NCI-H345 treated with DMSO at 0.1 percent for 48 hours (cell line): ENCODE data around the gene CNOT11.

ENCODE experiments used
- DNase-seq: peaks from one replicate; lab custom pipeline; 2025; ENCODE audit not compliant: unreplicated experiment; lab: John Stamatoyannopoulos, UW

Gene CNOT11

DNA sequence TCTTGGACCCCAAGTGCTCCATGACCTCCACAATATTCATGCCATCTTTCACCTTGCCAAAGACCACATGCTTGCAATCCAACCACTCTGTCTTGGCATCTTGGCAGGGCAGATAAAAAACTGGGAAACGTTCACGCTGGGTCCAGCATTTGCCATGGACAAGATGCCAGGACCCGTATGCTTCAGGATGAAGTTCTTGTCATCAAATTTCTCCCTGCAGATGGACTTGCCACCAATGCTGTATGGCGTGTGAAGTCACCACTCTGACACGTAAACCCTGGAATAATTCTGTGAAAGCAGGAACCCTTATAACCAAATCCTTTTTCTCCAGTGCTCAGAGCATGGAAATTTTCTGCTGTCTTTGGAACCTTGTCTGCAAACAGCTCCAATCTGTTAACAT, 21.5 kb downstream of the CNOT11 start:
- DNase-seq, result no peak

DNA sequence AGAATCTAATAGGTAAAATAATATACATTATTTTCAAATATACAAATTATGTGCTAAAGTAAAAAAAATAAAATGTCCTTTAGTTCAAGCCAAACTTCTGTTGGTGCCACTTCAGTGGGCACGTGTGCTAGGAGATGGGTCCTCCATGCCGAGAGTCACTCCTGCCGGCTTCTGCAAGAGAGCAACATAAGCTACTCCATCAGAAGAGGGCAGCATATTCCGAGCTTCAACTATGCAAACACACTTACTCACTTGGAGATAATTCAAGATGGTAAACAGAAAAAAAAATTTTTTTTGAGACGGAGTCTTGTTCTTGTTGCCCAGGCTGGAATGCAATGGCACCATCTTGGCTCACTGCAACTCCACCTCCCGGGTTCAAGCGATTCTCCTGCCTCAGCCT, 24.4 kb downstream of the CNOT11 start:
- no peak for DNase-seq

- DNase-seq, result no peak
These were observed 26.2 kb downstream of the CNOT11 start for GRCh38 chr2:101278925-101279324.

- DNase-seq, result no peak
These were observed 28.8 kb downstream of the CNOT11 start for GRCh38 chr2:101281482-101281881.

GRCh38 chr2:101282980-101283379, 30.3 kb downstream of the CNOT11 start:
- DNase-seq, result no peak

GRCh38 chr2:101286684-101287083, 34.0 kb downstream of the CNOT11 start:
- DNase-seq, result no peak

DNA sequence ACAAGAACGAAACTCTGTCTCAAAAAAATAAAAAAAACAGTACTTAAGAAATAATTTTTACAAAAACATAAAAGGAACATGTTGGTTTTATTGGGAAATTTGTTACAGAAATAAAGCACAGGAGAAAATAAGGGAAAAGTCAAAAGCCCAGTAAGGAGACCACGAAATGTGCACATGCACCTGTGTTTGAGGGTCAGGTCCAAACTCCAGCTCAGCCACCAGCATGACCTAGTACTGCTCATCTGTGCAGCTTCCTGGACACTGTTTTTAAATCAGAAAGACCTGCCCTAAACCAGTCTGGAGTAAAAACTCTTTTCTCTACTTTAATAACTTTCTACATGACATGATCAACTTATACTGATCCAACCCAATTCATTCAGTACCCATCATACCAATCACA, 34.6 kb downstream of the CNOT11 start:
- no peak for DNase-seq

GRCh38 chr2:101290711-101291110, 38.0 kb downstream of the CNOT11 start:
- no peak for DNase-seq

DNA sequence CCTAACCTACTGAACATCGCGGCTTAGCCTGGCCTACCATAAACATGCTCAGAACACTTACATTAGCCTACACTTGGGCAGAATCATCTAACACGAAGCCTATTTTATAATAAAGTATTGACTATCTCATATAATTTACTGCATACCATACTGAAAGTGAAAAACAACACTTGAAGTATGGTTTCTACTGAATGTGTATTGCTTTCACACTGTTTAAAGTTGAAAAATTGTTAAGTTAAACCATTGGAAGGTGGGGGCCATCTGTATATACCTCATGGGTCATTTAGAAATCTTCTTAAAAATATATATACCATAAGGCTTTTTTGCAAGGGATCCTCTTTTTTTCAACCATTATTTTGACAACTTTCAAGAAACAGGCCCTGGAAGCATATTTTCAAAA, 39.3 kb downstream of the CNOT11 start:
- DNase-seq, result no peak

GRCh38 chr2:101293544-101293943, 40.9 kb downstream of the CNOT11 start:
- no peak for DNase-seq

DNA sequence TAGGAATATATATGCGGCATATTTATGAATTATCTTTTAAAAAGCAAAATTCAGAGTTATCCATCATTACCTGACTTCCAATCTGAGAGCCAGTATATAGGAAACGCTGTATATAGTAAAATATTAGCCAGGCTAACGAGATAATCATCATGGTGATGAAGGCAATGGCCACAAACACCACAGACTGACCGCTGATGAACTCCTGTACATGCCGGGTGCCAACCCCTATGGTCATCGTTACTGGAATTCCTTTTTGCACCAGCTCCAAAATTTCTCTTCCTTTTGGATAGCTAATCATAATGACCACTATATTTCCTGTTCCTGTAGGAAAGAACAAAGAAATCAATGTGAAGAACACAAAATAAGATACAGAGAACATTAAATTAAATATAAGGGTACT, 42.2 kb downstream of the CNOT11 start:
- no peak for DNase-seq

DNA sequence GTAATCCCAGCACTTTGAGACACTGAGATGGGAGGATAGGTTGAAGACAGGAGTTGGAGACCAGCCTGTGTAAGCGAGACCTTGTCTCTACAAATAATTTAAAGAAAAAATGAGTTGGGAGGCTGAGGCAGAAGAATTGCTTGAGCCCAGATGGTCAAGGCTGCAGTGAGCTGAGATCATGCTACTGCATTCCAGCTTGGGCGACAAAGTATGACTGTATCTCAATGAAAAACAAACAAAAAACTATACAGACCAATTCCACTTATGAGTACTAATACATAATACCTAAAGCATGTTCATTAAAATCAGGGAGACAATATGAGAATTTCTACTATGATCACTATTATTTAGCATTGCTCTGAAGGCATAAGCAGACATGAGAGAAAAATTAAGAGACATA, 43.2 kb downstream of the CNOT11 start:
- DNase-seq, result no peak

DNA sequence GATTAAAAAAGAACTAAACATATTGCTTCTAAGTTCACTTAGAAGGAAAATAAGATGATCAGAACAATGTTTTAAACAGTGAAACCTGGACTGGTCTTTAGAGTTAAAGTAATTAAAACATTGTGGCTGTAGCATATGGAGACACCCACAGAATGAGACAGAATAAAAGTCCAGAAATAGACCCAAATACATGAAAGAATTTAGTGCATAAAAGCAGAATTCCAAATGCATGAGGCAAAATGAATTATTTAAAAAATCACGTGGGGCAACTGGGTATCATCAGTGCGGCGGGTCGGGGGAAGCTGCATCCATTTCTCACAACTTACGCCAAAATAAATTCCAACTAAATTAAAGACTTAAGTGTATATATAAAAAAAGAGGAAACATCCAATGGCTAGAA, 43.7 kb downstream of the CNOT11 start:
- no peak for DNase-seq

GRCh38 chr2:101297383-101297782, 44.7 kb downstream of the CNOT11 start:
- no peak for DNase-seq

DNA sequence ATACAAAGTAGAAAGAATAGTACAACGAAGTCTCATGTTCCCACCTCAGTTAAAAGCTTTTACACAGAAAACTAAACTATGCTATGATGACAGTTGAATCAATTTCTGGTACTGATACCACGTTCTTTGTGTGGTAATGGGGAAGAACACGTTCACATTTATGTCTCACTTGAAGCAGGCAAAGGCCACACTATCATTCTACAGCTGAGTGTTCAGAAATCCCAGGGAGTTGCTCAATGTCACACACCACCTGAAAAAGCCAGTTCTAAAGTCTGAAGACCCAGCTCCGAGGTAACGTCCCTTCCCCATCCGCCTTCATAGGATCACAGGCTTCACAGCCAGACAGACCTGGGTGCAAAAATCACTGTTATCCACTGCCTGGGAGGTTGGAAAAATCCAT, 46.9 kb downstream of the CNOT11 start:
- DNase-seq, result no peak

DNA sequence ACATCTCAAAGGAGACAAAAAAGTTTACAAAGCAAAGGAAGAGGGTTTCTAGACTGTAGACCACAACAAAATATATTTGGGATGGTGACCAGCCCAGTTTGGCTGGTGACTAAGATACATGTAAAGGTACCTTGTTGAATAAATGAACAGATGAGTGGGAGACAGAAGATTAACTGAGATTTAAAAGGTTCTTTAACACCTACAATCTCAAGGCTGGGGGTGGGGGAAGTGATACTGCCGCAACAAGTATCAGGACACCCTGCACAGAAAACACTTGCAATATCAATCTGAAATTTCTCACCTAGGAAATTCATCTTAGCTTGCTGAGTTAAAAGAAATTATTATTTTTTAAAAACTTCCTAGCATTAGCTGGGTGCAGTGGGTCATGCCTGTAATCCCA, 47.5 kb downstream of the CNOT11 start:
- no peak for DNase-seq

GRCh38 chr2:101300836-101301235, 48.1 kb downstream of the CNOT11 start:
- DNase-seq, result no peak

DNA sequence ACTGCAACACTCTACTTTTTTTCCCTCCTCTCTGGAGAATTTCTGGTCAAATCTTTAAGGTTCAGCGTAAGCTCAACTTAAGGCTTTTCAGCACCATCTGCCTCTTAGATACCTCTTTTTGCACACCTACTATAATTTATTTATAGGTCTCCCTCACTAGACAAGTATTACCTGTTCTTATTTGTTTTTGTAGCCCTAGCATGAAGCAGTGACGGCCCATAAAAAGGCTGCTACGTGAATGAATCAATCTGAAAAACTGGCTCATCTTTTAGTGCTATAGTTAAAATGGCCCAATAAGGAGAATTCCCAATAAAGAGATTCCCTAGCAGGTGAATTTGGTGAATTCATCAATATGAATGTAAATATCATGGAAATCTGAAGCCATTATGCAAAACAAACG, 49.3 kb downstream of the CNOT11 start:
- DNase-seq, result no peak

DNA sequence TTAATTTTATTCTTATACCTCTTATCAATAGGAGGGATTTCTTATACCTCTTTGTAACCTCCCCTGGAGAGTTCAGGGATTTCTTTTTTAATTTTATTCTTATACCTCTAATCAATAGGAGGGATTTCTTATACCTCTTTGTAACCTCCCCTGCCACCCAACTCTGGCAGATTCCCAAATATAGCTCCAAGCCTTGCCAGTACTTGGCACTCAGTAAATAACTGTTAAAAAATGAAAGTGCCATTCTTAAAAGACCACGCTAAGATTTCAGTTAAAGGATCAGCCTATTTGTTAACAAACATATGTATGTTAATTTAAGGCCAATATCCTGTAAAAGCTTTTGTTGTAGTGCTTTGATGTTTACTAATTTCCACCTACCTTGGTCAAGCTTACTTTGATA, 51.0 kb downstream of the CNOT11 start:
- DNase-seq, result no peak

GRCh38 chr2:101305035-101305434, 52.3 kb downstream of the CNOT11 start:
- no peak for DNase-seq

- no peak for DNase-seq
These were observed 52.9 kb downstream of the CNOT11 start for GRCh38 chr2:101305492-101306078.

DNA sequence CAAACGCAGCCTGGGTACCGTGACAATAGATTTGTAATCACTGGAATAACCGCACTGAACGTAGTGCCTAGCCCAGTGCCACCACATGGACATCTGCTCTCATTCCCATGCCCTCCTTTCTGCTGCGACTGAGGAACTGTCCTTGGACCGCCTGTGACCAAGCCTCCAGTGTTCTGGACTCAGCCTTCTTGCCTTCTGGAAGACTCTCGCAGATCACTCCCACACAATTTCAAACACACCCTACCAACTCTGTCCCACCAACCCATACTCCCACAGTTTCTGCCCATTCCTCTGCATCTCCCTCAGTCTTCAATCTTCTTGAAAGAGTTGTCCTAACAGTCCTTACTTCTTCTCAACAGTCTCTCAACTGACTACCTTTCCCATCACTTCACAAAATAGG, 53.7 kb downstream of the CNOT11 start:
- no peak for DNase-seq

- no peak for DNase-seq
These were observed 54.8 kb downstream of the CNOT11 start for GRCh38 chr2:101307503-101307902.

GRCh38 chr2:101307950-101308431, 55.3 kb downstream of the CNOT11 start:
- DNase-seq, result no peak
